ENCODE results near the gene LAMA5.

GRCh38 chr20:62313021-62313420, 54.1 kb downstream of the LAMA5 start:
- TF ChIP-seq CTCF (IDR thresholded peaks at IDR 0.05; ENCODE audit: low read length) (no peak), EZH2 (optimal IDR thresholded peaks at IDR 0.05; ENCODE audit: low read depth, low read length) (no peak), EZH2phosphoT487 (IDR thresholded peaks at IDR 0.05; ENCODE audit: low read length) (no peak)

Measured in MM.1S (cell line).